ENCODE results near the gene TSPEAR. TPM values are rescaled to one million over a fixed set of nuclear protein-coding genes. Genes with fewer than 3 reads are reported as not detected.

TSPEAR gene
- total RNA-seq, 2 donors from 2014 or later, result 1.5 to 6.0 TPM

- Histone ChIP-seq H3K9me3 (ENCODE audit: control insufficient read depth, low read length) (peaks cover 21% of the 10 kb centered on the region), H3K9ac (ENCODE audit: extremely low read depth, low read length, poor library complexity, severe bottlenecking) (no peak overlapping the region), H3K27me3 (ENCODE audit: control insufficient read depth, insufficient read depth, low read length, poor library complexity, severe bottlenecking) (no peaks in the 10 kb centered on the region), H3K27ac (ENCODE audit: low read depth, low read length) (no peak overlapping the region), H3K36me3 (ENCODE audit: control insufficient read depth, insufficient read depth, low read length) (no peaks in the 10 kb centered on the region), H3K4me1 (ENCODE audit: control insufficient read depth, insufficient read depth, low read length) (no peaks in the 10 kb centered on the region), H3K4me3 (ENCODE audit: low read length) (no peak overlapping the region)
- TF ChIP-seq, protein P1, sequence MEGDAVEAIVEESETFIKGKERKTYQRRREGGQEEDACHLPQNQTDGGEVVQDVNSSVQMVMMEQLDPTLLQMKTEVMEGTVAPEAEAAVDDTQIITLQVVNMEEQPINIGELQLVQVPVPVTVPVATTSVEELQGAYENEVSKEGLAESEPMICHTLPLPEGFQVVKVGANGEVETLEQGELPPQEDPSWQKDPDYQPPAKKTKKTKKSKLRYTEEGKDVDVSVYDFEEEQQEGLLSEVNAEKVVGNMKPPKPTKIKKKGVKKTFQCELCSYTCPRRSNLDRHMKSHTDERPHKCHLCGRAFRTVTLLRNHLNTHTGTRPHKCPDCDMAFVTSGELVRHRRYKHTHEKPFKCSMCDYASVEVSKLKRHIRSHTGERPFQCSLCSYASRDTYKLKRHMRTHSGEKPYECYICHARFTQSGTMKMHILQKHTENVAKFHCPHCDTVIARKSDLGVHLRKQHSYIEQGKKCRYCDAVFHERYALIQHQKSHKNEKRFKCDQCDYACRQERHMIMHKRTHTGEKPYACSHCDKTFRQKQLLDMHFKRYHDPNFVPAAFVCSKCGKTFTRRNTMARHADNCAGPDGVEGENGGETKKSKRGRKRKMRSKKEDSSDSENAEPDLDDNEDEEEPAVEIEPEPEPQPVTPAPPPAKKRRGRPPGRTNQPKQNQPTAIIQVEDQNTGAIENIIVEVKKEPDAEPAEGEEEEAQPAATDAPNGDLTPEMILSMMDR (conservative IDR thresholded peaks at IDR 0.05), result no peak
- H3K27me3 Mint-ChIP-seq (ENCODE audit: insufficient read depth), result peaks cover 8% of the 10 kb centered on the region
- no peak for DNase-seq
- H3K36me3 Mint-ChIP-seq (ENCODE audit: low read depth), result peaks cover 3% of the 10 kb centered on the region
- no peak overlapping the region for H3K27ac Mint-ChIP-seq
- H3K4me1 Mint-ChIP-seq, result peaks cover 7% of the 10 kb centered on the region
- H3K9me3 Mint-ChIP-seq, result peaks cover 34% of the 10 kb centered on the region
- WGBS, 2 experiments (ENCODE audit: insufficient coverage in 1 of 2, insufficient read length in 1 of 2), result 85 to 89% methylated on average over 7 of the region's 7 CpGs
- H3K4me3 Mint-ChIP-seq, result no peak overlapping the region
Observed at GRCh38 chr21:44579833-44580144, 131.6 kb downstream of the TSPEAR start.

- H3K27ac Mint-ChIP-seq, result no peak overlapping the region
- H3K4me1 ChIP-seq (ENCODE audit: control insufficient read depth, insufficient read depth, low read length), result no peaks in the 10 kb centered on the region
- H3K36me3 ChIP-seq (ENCODE audit: control insufficient read depth, insufficient read depth, low read length), result no peaks in the 10 kb centered on the region
- H3K9ac ChIP-seq (ENCODE audit: extremely low read depth, low read length, poor library complexity, severe bottlenecking), result no peak overlapping the region
- peak; percentile 26 for DNase-seq
- H3K9me3 Mint-ChIP-seq, result peaks cover 34% of the 10 kb centered on the region
- no peak overlapping the region for H3K4me3 Mint-ChIP-seq
- H3K27me3 ChIP-seq (ENCODE audit: control insufficient read depth, insufficient read depth, low read length, poor library complexity, severe bottlenecking), result no peaks in the 10 kb centered on the region
- H3K4me1 Mint-ChIP-seq, result peaks cover 8% of the 10 kb centered on the region
- peaks cover 3% of the 10 kb centered on the region for H3K36me3 Mint-ChIP-seq (ENCODE audit: low read depth)
- TF ChIP-seq, protein P1 (conservative IDR thresholded peaks at IDR 0.05), result no peak
- WGBS, 2 experiments (ENCODE audit: insufficient coverage in 1 of 2, insufficient read length in 1 of 2), result 89 to 97% methylated on average over 8 to 22 of the region's 22 CpGs
- no peak overlapping the region for H3K27ac ChIP-seq (ENCODE audit: low read depth, low read length)
- peaks cover 8% of the 10 kb centered on the region for H3K27me3 Mint-ChIP-seq (ENCODE audit: insufficient read depth)
- H3K4me3 ChIP-seq (ENCODE audit: low read length), result no peak overlapping the region
- H3K9me3 ChIP-seq (ENCODE audit: control insufficient read depth, low read length), result peaks cover 21% of the 10 kb centered on the region
Observed at GRCh38 chr21:44579056-44579832, 132.1 kb downstream of the TSPEAR start.

GRCh38 chr21:44578371-44579055 lies 132.9 kb downstream of the TSPEAR start:
- Mint-ChIP-seq H3K27me3 (ENCODE audit: insufficient read depth) (peaks cover 8% of the 10 kb centered on the region), H3K9me3 (peaks cover 34% of the 10 kb centered on the region), H3K4me3 (no peak overlapping the region), H3K4me1 (peaks cover 8% of the 10 kb centered on the region), H3K27ac (no peak overlapping the region), H3K36me3 (ENCODE audit: low read depth) (peaks cover 3% of the 10 kb centered on the region)
- H3K36me3 ChIP-seq (ENCODE audit: control insufficient read depth, insufficient read depth, low read length), result no peaks in the 10 kb centered on the region
- no peaks in the 10 kb centered on the region for H3K27me3 ChIP-seq (ENCODE audit: control insufficient read depth, insufficient read depth, low read length, poor library complexity, severe bottlenecking)
- peak; percentile 21 for DNase-seq
- TF ChIP-seq, protein P1 (conservative IDR thresholded peaks at IDR 0.05), result no peak
- H3K4me1 ChIP-seq (ENCODE audit: control insufficient read depth, insufficient read depth, low read length), result no peaks in the 10 kb centered on the region
- no peak overlapping the region for H3K27ac ChIP-seq (ENCODE audit: low read depth, low read length)
- H3K9me3 ChIP-seq (ENCODE audit: control insufficient read depth, low read length), result peaks cover 21% of the 10 kb centered on the region
- no peak overlapping the region for H3K4me3 ChIP-seq (ENCODE audit: low read length)
- H3K9ac ChIP-seq (ENCODE audit: extremely low read depth, low read length, poor library complexity, severe bottlenecking), result no peak overlapping the region
- 93 to 100% methylated on average over 4 to 17 of the region's 17 CpGs for WGBS, 2 experiments (ENCODE audit: insufficient coverage in 1 of 2, insufficient read length in 1 of 2)

All from endodermal cell (in vitro differentiated cells).